Measurements from ENCODE around the gene GFER. TPM values are rescaled to one million over a fixed set of nuclear protein-coding genes. Genes with fewer than 3 reads are reported as not detected.
A peak's percentile ranks its signal among the peaks of the same experiment; 100 is the strongest.
"Not testable (repeated sequence)": the region's sequence is repeated elsewhere in the genome, so short reads cannot be mapped to it uniquely, and the experiment has no call there.

GFER gene
- total RNA-seq, 1 donor from 2014 or later, result 34.3 TPM

DNA sequence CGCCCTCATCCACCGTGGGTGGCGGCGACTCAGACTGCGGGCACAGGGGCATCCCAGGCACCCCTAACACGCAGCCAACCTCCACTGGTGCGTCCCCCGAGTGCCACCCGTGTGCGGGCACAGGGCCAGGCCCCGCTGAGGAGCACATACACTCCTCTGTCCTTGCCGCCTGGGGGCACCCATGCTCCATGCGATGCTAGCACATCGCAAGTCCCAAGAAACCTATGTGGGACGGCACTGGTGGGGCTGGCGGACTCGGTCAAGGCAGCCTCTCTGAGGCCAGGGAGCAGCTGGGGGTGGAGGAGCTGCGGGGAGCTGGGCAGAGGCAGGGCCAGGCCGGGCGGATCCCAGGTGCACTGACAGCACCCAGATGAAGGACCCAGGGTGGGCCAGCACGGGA is 21.7 kb downstream of the GFER start:
- DNase-seq (ENCODE audit: low spot score), result no peak

DNA sequence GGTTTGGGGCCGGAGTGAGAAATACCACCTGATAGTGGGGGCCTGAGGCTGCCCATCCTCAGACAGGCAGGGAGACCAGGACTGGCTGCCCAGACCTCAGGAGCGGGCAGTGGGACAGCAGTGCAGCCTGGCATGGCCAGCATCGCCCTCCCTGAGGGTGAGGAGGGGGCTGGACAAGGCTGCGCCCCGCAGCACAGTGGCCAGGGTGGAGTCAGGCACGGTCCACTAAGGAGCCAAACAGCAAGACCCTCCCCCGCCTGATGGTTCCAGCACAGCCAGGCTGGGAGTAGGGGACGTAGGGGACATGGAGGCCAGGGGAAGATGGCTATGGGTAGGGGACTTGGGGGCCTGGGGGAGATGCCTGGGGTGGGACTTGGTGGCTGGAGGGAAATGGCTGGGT is 22.3 kb downstream of the GFER start:
- no peak for DNase-seq (ENCODE audit: low spot score)

DNA sequence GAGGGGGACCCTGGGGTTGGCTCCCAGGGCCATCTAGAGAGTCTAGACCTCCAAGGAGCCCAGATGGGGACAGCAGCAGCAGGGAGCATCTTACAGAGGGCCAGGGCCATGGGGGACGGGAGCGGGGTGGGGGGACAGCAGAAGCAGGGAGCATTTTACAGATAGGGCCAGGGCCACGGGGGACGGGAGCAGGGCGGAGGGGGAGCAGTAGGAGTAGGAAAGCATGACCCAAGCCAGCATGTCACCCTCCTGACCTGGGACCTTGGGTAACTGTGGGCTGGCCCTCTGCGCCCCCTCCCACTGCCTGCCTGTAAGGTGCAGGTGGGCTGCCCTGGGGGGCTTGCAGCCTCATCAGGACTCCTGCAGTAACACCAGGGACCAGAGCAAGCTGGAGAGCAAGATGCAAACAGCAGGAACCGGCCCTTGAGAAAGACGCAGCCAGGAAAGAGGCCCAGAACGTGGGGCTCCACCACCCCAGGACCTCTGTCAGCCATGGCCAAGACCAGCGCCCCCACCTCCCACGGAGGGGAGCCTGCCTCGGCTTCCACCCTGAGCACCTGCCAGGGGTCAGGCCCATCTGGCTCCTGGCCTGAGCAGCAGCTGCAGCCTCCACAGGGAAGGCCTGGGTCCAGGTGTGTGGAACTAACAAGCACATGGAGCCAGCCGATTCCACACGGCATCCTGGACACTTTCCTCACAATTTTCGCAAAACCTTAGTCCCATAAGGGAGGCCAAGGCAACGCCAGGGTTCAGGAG is 23.3 kb downstream of the GFER start:
- no peak for DNase-seq (ENCODE audit: low spot score)

DNA sequence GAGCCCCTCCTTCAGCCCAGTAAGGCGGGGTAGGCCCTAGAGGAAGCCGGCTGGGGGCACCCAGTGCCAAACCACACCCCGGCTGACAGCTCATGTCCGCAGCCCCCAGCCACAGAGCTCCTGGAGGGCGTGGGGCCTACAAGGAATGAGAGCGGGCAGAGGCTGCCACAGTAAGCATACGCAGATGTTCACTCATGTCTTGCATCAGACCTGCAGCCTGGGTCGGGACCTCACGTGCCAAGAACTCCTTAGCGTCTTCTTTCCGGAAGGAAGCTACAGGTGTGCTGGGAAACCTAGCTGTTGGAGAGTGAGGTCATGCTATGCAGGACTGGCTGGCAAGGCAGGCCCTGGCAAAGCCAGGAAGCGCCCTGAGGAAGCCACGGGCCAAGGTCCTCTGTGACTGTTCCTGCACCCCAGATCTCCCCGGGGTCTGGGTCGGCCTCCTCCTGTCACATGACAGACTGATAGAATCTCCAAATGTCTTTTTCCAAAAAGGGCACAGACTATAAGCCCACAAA is 24.1 kb downstream of the GFER start:
- DNase-seq (ENCODE audit: low spot score), result no peak

DNA sequence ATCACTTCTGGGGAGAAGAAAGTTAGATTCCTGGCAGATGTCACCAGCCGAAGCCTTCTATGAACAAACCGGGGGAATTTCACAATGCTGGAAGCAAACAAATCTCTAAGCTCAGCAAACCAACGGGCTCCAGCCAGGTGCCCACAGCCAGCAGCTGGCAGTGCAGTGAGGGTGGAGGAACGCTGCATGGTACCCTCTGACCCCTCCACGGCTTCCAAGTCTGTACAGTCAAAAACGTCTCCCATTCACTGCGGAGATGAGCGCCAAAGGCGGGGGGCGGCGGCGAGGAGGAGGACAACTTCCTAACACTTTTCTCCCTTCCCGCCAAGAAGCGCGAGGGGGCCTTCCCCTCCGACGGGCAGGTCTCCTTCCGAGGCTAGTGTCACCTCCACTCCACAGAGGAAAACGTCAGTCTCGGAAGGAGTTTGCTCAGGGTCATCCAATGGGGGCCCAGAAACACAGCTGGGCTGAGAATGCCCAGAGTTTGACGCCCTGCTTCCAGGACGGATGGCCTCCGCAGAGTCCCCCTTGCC is 24.7 kb downstream of the GFER start:
- no peak for DNase-seq (ENCODE audit: low spot score)

DNA sequence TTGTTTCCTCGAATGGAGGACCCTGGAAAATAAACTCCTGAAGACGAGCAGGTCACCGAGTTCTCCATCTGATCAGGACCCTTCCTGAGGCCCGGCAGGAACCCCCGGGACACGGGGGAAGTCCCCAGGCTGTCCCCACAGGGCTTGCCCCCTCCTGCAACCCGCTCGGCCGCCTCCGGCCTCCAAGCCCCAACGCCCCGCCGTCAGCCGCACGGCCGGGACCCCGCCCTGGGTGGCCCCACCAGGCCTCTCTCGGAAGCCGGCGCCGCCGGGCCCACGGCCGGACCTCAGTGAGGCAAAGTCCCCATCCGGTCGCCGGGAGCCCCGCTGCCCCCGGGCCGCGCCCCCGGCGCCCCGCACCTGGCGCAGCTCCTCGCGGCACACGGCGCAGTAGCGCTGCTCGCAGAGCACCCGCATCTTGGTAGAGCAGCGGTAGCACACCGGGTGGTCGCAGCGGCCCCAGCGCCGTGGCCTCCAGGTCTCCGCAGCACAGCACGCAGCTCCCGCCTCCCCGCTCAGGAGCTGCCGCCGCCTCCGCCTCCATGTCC is 25.2 kb downstream of the GFER start:
- no peak for DNase-seq (ENCODE audit: low spot score)

DNA sequence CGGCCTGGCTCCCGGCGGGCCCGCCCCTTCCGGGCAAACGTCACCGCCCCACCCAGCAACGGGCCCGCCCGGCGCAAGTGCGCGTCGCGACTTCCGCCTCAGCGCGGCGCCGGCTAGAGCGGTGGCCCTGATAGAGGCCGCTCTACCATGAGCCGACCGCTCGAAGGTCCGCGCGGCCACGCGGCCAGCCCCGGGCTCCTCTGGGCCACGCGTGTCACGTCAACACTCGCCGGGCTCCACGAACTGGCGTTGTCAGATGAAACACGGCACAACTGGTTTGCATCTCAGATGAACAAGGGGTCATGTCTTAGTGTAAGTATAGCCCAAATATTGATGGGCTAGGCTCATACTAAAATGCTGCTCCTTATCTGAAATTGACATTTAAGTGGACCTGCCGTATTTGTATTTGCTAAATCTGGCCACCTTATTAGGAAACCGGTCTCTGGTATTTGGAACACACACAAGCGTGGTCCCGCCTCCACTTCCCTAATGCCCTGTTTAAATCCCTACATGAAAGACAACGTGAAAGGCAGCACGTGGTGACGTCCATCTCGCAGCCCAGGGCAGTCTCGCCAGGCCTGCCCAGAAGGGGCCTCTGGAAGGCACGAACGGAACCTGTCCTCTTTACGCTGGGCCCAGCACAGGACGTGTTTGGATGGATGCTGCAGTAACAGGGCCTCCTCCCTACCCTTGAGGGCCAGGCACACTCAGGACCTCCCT is 26.0 kb downstream of the GFER start, which contains the start of gene ZNF598:
Gene ZNF598 (minus strand): TSS at position 31 of the 720 bp plus-strand sequence.
- DNase-seq (ENCODE audit: low spot score), result peak; percentile 77

DNA sequence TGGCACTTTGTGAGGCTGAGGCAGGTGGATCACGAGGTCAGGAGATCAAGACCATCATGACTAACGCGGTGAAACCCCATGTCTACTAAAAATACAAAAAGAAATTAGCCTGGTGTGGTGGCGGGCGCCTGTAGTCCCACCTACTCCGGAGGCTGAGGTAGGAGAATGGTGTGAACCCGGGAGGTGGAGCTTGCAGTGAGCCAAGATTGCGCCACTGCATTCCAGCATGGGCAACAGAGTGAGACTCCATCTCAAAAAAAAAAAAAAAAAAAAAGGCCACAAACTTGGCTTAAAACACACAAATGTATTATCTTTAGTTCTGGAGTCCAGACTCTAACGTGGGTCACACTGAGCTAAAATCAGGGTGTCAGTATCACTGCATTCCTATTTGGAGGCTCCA is 27.7 kb downstream of the GFER start:
- DNase-seq (ENCODE audit: low spot score), result not testable (repeated sequence)

DNA sequence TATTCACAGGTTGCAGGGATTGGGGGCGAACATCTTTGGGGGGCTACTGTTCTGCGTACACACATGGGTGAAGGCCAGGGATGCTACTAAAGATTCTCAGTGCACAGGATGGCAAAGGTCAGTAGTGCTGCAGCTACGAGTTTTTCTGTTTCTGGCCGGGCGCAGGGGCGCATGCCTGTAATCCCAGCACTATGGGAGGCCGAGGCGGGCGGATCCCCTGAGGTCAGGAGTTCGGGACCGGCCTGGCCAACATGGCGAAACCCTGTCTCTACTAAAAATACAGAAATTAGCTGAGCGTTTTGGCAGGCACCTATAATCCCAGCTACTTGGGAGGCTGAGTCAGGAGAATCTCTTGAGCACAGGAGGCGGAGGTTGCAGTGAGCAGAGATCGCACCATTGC is 29.5 kb downstream of the GFER start:
- no peak for DNase-seq (ENCODE audit: low spot score)

DNA sequence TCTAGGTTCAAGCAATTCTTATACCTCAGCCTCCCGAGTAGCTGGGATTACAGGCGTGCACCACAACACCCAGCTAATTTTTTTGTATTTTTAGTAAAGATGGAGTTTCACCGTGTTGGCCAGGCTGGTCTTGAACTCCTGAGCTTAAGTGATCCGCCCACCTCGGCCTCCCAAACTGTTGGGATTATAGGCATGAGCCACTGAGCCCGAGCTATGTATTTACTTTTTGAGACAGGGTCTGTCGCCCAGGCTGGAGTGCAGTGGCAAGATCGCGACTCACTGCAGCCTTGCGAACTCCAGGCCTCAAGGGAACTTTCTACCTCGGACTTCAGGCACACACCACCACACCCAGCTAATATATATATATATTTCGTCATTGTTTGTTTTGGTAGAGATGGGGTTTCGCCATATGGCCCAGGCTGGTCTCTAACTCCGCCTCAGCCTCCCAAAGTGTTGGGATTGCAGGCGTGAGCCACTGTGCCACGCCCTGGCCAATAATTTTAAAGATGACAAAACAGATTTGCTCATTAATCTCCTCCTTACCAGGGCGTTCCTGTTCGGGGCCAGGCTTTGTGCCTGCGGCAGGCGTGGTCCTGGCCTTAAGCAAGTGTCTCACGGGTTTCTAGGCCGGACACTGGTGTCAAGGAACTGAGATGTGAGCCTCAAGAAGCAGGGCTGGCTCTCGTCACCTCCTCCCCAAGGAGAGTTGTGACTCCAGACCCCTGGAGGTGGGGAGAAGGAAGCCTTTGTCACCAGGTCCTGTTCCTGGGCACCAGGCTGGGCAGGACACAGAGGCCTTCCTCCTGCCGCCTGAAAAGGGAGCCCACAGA is 31.3 kb downstream of the GFER start:
- DNase-seq (ENCODE audit: low spot score), result no peak

DNA sequence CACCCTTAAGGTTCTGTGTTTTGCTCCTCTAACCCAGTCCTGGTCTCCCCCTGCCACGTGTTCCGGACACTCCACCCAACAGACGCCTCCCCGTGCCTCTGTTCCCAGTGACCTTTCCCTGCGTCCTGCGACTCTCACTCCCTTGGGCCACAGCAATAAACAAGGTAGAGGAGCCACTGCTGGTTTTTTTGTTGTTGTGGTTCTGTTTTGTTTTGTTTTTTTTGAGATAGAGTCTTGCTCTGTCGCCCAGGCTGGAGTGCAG is 31.9 kb downstream of the GFER start:
- no peak for DNase-seq (ENCODE audit: low spot score)

DNA sequence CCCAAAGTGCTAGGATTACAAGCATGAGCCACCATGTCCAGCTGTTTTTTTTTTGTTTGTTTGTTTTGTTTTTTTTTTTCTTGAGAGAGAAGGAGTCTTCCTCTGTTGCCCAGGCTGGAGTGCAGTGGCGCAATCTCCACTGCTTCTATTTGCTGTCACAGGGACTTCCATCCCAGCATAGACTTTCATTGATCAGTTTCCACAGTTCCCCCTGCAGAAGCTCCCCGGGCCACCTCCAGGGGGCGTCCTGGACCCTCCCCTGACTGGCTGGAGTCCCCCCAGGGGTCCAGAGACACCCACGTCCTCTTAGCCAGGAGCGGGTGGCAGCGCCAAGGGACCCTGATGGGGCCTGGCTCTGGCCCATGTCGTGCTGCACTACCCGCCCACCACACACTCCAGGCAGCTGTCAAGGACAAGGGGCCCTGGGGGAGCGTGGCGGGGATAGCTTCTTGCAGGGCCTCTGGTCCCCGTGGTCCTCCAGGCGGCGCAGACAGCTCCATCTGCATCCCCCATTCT is 32.5 kb downstream of the GFER start:
- DNase-seq (ENCODE audit: low spot score), result no peak

DNA sequence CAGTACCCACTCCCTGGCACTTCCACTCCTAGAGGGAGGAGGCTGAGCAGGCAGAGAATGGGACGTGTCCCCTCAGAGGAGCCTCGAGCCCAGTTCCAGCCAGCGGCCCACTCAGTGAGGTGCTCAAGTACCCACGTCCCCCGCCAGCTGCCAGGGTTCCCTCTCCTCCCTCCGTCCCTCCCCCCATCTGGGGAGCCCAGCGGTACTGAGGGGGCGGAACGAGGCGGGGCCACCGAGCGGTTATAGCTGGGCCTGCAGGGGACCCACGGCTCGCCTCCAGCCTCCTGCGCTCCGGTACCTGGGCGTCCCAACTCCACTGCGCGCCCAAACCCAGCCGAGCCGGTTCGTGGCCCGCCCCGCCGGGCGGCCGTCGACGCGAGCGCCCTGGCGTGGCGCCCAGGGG is 35.5 kb downstream of the GFER start, which contains the start of gene NPW:
Gene NPW (plus strand): TSS at position 268 of the 403 bp plus-strand sequence.
- no peak for DNase-seq (ENCODE audit: low spot score)

DNA sequence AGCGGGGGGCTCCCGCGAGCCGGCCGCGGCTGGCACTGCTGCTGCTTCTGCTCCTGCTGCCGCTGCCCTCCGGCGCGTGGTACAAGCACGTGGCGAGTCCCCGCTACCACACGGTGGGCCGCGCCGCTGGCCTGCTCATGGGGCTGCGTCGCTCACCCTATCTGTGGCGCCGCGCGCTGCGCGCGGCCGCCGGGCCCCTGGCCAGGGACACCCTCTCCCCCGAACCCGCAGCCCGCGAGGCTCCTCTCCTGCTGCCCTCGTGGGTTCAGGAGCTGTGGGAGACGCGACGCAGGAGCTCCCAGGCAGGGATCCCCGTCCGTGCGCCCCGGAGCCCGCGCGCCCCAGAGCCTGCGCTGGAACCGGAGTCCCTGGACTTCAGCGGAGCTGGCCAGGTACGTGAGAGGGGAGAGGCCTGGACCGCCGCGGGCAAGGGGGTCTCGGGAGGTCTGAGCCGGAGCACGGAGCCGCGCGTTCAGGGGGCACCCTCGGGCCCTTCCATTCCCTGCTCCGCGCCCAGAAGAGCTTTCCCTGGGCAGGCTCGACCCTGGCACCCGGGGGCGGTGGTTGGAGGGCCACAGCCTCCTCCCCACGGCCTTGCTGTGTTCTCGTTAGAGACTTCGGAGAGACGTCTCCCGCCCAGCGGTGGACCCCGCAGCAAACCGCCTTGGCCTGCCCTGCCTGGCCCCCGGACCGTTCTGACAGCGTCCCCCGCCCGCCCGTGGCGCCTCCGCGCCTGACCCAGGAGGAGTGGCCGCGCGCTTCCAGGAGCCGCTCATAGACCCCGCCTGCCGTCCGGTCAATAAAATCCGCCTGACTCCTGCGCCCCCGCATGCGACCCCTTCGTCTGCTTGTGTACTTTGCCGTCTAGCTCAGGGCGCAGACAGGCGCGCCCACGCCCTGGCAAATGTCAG is 36.2 kb downstream of the GFER start:
- DNase-seq (ENCODE audit: low spot score), result no peak

DNA sequence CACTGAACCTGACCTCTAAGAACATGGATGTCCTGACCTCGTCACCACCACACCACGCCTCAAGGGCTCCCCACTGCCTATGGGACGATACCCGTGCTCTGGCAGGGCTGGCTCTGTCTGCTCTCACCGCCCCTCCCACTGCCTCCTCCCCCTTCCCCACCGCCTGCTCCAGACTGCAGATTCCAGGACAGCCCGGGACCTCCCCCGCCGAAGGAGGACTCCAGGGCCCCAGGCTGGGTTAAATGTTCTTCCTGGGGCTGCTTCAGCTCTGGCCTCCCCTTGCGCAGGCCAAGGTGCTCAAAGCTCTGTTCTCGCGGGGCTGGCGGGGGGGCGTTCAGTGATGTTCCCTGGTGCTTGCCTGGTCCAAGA is 38.7 kb downstream of the GFER start:
- no peak for DNase-seq (ENCODE audit: low spot score)

DNA sequence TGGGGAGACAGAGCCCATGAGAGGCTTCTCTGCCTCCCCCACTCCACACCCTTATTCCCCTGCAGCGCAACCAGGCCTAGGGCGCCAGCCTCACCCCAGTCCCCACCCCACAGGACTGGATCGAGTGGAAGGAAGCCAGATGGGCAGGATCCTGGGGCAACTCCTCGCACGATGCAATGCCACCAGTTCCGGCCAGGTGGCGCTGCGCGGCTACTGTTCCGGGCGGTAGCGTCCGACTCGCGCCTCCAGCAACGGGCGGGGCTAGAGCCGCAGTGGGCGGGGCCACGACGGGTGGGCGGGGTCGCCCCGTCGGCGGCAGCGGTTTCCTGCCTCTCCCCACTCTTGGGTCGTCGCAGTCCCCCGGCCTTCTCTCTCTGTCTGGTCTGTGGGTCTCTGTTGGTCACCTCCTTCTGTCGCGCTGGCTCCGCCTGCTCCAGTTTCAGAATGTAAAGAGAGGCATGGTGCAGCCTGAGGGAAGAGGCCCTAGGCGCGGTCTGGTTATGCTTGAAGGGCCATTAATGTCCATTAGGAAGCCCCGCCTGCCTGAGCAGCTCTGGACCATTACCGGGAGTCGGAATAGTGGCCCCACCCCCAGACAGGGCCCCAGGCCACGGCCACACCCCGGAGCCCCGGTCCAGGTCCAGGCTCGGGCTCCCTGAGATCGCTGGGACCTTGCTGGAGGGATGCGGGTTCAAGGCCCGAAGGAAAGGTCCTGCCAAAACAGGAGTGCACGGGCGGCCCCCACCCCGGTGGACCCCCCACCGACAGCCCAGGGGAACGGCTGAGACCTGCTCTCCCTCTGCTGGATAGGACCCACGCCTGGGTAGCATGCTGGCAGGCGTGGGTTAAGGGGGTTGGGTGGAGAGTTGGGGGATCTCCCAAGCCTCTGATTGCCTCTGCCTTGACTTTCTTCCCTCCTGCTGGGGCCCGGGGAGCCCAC is 39.4 kb downstream of the GFER start:
- DNase-seq (ENCODE audit: low spot score), result peak; percentile 96

DNA sequence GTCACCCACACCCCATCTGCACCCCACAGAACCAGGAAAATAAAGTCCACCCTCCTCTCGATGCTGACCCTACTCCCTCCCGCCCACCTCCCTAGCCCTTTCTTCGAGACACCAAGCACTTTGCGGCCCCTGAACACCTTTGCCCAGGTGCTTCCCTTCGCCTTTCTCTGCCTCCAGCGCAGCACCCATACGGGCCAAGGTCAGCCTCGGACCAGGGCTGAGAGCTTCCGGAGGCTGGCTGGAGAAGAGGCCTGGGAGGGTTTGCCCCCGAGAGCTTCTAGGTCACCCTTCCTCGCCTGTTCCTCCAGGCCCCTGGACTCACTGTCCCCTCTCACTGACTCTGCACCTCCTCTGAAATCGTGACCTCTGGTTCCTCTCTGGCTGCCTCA is 40.0 kb downstream of the GFER start:
- DNase-seq (ENCODE audit: low spot score), result no peak

DNA sequence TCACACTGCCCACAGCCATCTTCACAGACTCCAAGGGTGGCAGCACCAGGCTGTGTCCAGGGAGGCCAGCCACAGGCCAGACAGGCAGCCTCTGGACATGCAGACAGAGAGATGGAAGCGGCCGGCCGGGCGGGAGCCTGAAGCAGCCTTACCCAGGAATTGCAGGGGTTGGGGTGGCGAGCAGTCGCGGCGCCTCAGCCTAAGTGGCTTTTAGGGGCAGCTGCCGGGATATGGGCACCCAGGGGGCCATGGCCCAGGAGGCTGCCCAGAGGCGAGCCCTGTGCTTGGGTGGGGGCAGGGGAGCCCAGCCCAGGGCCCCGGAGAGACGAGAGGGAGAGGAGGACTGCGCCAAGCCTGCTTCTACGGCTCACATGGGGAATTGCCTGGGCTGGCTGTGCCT is 41.3 kb downstream of the GFER start:
- DNase-seq (ENCODE audit: low spot score), result no peak

DNA sequence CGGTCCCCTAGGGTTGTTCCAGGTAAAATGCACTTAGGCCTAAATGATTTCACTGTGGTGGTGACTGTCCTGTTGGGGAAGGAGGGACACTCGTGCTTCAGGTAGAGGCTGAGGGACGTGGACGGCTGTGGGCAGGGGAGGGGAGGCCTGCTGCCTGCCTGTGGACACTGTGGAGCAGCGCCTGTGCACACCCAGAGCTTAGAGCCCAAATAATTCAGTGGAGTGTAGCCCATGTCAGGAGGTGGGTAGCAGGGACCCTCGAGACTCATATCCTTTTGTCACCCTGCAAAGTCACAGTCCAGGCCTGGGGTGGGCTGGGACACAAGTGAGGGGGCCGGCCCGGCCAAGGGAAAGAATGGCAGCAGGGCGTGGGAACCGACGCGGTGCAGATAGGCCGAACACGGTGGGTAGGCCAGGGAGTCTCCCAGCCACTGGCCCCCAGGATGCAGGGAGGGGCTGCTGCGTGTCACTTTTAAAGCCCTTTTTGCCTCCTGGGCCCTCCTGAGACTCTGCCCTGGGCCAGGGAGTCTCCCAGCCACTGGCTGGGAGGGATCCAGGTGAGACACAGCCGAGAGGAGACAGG is 42.0 kb downstream of the GFER start:
- DNase-seq (ENCODE audit: low spot score), result no peak
